ENCODE data around the gene PACRG.

- TF ChIP-seq, protein P1, sequence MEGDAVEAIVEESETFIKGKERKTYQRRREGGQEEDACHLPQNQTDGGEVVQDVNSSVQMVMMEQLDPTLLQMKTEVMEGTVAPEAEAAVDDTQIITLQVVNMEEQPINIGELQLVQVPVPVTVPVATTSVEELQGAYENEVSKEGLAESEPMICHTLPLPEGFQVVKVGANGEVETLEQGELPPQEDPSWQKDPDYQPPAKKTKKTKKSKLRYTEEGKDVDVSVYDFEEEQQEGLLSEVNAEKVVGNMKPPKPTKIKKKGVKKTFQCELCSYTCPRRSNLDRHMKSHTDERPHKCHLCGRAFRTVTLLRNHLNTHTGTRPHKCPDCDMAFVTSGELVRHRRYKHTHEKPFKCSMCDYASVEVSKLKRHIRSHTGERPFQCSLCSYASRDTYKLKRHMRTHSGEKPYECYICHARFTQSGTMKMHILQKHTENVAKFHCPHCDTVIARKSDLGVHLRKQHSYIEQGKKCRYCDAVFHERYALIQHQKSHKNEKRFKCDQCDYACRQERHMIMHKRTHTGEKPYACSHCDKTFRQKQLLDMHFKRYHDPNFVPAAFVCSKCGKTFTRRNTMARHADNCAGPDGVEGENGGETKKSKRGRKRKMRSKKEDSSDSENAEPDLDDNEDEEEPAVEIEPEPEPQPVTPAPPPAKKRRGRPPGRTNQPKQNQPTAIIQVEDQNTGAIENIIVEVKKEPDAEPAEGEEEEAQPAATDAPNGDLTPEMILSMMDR (IDR thresholded peaks at IDR 0.05; ENCODE audit: insufficient read depth, low read length, poor library complexity, severe bottlenecking), result no peak
- TF ChIP-seq EZH2phosphoT487 (conservative IDR thresholded peaks at IDR 0.05; ENCODE audit: low read length), result no peak
These were observed 9.2 kb downstream of the PACRG start for GRCh38 chr6:162736961-162737360.
